NT2/D1 (cell line): Measurements from ENCODE around the gene SRGAP1.

ENCODE experiments used
- YY1 ChIP-seq: IDR thresholded peaks from 2 replicates; pipeline ENCODE4 v1.6.1; 2011; ENCODE audit not compliant: insufficient read length, insufficient read depth
- ZNF274 ChIP-seq: IDR thresholded peaks from 2 replicates; pipeline ENCODE4 v1.6.1; 2011; ENCODE audit warnings: mild to moderate bottlenecking, low read depth, low read length

- TF ChIP-seq YY1 = no peak
- TF ChIP-seq ZNF274 = no peak
These were observed 48.7 kb downstream of the SRGAP1 start for GRCh38 chr12:63893170-63893569.
